ENCODE results near the gene WNT11.
A peak's percentile ranks its signal among the peaks of the same experiment; 100 is the strongest.

WNT11 gene

GRCh38 chr11:76237000-76237649 lies 30.8 kb upstream of the WNT11 start:
- Histone ChIP-seq H3K27ac (ENCODE audit: low read depth, low read length) (no peak overlapping the region), H3K4me1 (ENCODE audit: insufficient read depth, low read length) (peaks cover 11% of the 10 kb centered on the region)

GRCh38 chr11:76236092-76236999 lies 30.0 kb upstream of the WNT11 start:
- Histone ChIP-seq H3K27me3 (ENCODE audit: control insufficient read depth in 1 of 2, insufficient read depth in 2 of 2, low read length in 2 of 2) (no peaks in the 10 kb centered on the region), H3K9ac (ENCODE audit: low read length) (peak overlapping the region; percentile 35), H3K9me3 (ENCODE audit: low read length) (no peaks in the 10 kb centered on the region), H3K4me3 (ENCODE audit: low read depth in 1 of 2, low read length in 2 of 2) (peak overlapping the region; percentile 86 to 94), H3K36me3 (ENCODE audit: insufficient read depth, low read length) (no peaks in the 10 kb centered on the region), H3K27ac (ENCODE audit: low read depth, low read length) (peak overlapping the region; percentile 94), H3K4me1 (ENCODE audit: insufficient read depth, low read length) (peaks cover 11% of the 10 kb centered on the region)

More at GRCh38 chr11:76237000-76237649, 30.8 kb upstream of the WNT11 start:
- no peak overlapping the region for H3K9ac ChIP-seq (ENCODE audit: low read length)
- no peaks in the 10 kb centered on the region for H3K9me3 ChIP-seq (ENCODE audit: low read length)
- H3K4me3 ChIP-seq (ENCODE audit: low read depth in 1 of 2, low read length in 2 of 2) = peak overlapping the region in 1 of 2 donors; percentile 86
- no peaks in the 10 kb centered on the region for H3K27me3 ChIP-seq (ENCODE audit: control insufficient read depth in 1 of 2, insufficient read depth in 2 of 2, low read length in 2 of 2)
- H3K36me3 ChIP-seq (ENCODE audit: insufficient read depth, low read length) = no peaks in the 10 kb centered on the region

- peak overlapping the region; percentile 94 for H3K27ac ChIP-seq (ENCODE audit: low read depth, low read length)
- no peaks in the 10 kb centered on the region for H3K36me3 ChIP-seq (ENCODE audit: insufficient read depth, low read length)
- H3K9ac ChIP-seq (ENCODE audit: low read length) = peak overlapping the region; percentile 68
- H3K4me1 ChIP-seq (ENCODE audit: insufficient read depth, low read length) = peaks cover 11% of the 10 kb centered on the region
- H3K27me3 ChIP-seq (ENCODE audit: control insufficient read depth in 1 of 2, insufficient read depth in 2 of 2, low read length in 2 of 2) = no peaks in the 10 kb centered on the region
- peak overlapping the region; percentile 86 to 94 for H3K4me3 ChIP-seq (ENCODE audit: low read depth in 1 of 2, low read length in 2 of 2)
- no peaks in the 10 kb centered on the region for H3K9me3 ChIP-seq (ENCODE audit: low read length)
Measured at GRCh38 chr11:76235233-76236091, 29.2 kb upstream of the WNT11 start.

- Histone ChIP-seq H3K4me3 (ENCODE audit: low read depth in 1 of 2, low read length in 2 of 2) (peak overlapping the region; percentile 86 to 94), H3K9ac (ENCODE audit: low read length) (peak overlapping the region; percentile 68)
Measured at GRCh38 chr11:76234416-76235232, 28.3 kb upstream of the WNT11 start.

GRCh38 chr11:76234021-76234415 lies 27.7 kb upstream of the WNT11 start:
- H3K27ac ChIP-seq (ENCODE audit: low read depth, low read length) = peak overlapping the region; percentile 94
- no peaks in the 10 kb centered on the region for H3K9me3 ChIP-seq (ENCODE audit: low read length)
- peak overlapping the region; percentile 86 to 94 for H3K4me3 ChIP-seq (ENCODE audit: low read depth in 1 of 2, low read length in 2 of 2)
- no peaks in the 10 kb centered on the region for H3K36me3 ChIP-seq (ENCODE audit: insufficient read depth, low read length)
- peak overlapping the region; percentile 68 for H3K9ac ChIP-seq (ENCODE audit: low read length)
- peaks cover 11% of the 10 kb centered on the region for H3K4me1 ChIP-seq (ENCODE audit: insufficient read depth, low read length)
- H3K27me3 ChIP-seq (ENCODE audit: control insufficient read depth in 1 of 2, insufficient read depth in 2 of 2, low read length in 2 of 2) = no peaks in the 10 kb centered on the region

More at GRCh38 chr11:76234416-76235232, 28.3 kb upstream of the WNT11 start:
- H3K36me3 ChIP-seq (ENCODE audit: insufficient read depth, low read length) = no peaks in the 10 kb centered on the region
- H3K27me3 ChIP-seq (ENCODE audit: control insufficient read depth in 1 of 2, insufficient read depth in 2 of 2, low read length in 2 of 2) = no peaks in the 10 kb centered on the region
- H3K27ac ChIP-seq (ENCODE audit: low read depth, low read length) = peak overlapping the region; percentile 94
- no peaks in the 10 kb centered on the region for H3K9me3 ChIP-seq (ENCODE audit: low read length)
- peaks cover 11% of the 10 kb centered on the region for H3K4me1 ChIP-seq (ENCODE audit: insufficient read depth, low read length)

GRCh38 chr11:76233196-76233921 lies 27.1 kb upstream of the WNT11 start:
- Histone ChIP-seq H3K4me1 (ENCODE audit: insufficient read depth, low read length) (peaks cover 11% of the 10 kb centered on the region), H3K27ac (ENCODE audit: low read depth, low read length) (peak overlapping the region; percentile 27), H3K4me3 (ENCODE audit: low read depth in 1 of 2, low read length in 2 of 2) (no peak overlapping the region), H3K27me3 (ENCODE audit: control insufficient read depth in 1 of 2, insufficient read depth in 2 of 2, low read length in 2 of 2) (no peaks in the 10 kb centered on the region), H3K9me3 (ENCODE audit: low read length) (no peaks in the 10 kb centered on the region), H3K9ac (ENCODE audit: low read length) (no peak overlapping the region), H3K36me3 (ENCODE audit: insufficient read depth, low read length) (no peaks in the 10 kb centered on the region)

- H3K9ac ChIP-seq (ENCODE audit: low read length) = no peak overlapping the region
- no peaks in the 10 kb centered on the region for H3K9me3 ChIP-seq (ENCODE audit: low read length)
- H3K27me3 ChIP-seq (ENCODE audit: control insufficient read depth in 1 of 2, insufficient read depth in 2 of 2, low read length in 2 of 2) = no peaks in the 10 kb centered on the region
- H3K4me1 ChIP-seq (ENCODE audit: insufficient read depth, low read length) = peaks cover 11% of the 10 kb centered on the region
- H3K4me3 ChIP-seq (ENCODE audit: low read depth in 1 of 2, low read length in 2 of 2) = no peak overlapping the region
- no peak overlapping the region for H3K27ac ChIP-seq (ENCODE audit: low read depth, low read length)
- no peaks in the 10 kb centered on the region for H3K36me3 ChIP-seq (ENCODE audit: insufficient read depth, low read length)
Measured at GRCh38 chr11:76232026-76232665, 25.8 kb upstream of the WNT11 start.

- Histone ChIP-seq H3K4me1 (ENCODE audit: insufficient read depth, low read length) (peaks cover 6% of the 10 kb centered on the region), H3K9ac (ENCODE audit: low read length) (no peak overlapping the region)
Measured at GRCh38 chr11:76231121-76231738, 24.9 kb upstream of the WNT11 start.

GRCh38 chr11:76230392-76230791 lies 24.1 kb upstream of the WNT11 start:
- Histone ChIP-seq H3K4me3 (ENCODE audit: low read depth in 1 of 2, low read length in 2 of 2) (no peak overlapping the region), H3K36me3 (ENCODE audit: insufficient read depth, low read length) (no peaks in the 10 kb centered on the region), H3K9ac (ENCODE audit: low read length) (no peak overlapping the region), H3K4me1 (ENCODE audit: insufficient read depth, low read length) (peaks cover 6% of the 10 kb centered on the region), H3K27me3 (ENCODE audit: control insufficient read depth in 1 of 2, insufficient read depth in 2 of 2, low read length in 2 of 2) (no peaks in the 10 kb centered on the region), H3K9me3 (ENCODE audit: low read length) (no peaks in the 10 kb centered on the region), H3K27ac (ENCODE audit: low read depth, low read length) (no peak overlapping the region)

More at GRCh38 chr11:76231121-76231738, 24.9 kb upstream of the WNT11 start:
- Histone ChIP-seq H3K36me3 (ENCODE audit: insufficient read depth, low read length) (no peaks in the 10 kb centered on the region), H3K9me3 (ENCODE audit: low read length) (no peaks in the 10 kb centered on the region), H3K4me3 (ENCODE audit: low read depth in 1 of 2, low read length in 2 of 2) (no peak overlapping the region), H3K27ac (ENCODE audit: low read depth, low read length) (no peak overlapping the region), H3K27me3 (ENCODE audit: control insufficient read depth in 1 of 2, insufficient read depth in 2 of 2, low read length in 2 of 2) (no peaks in the 10 kb centered on the region)

Measured in muscle layer of colon (tissue), 2 donors.